ENCODE results near the gene CRIM1. TPM values are rescaled to one million over a fixed set of nuclear protein-coding genes. Genes with fewer than 3 reads are reported as not detected.

The CRIM1 gene
- total RNA-seq, 1 donor from 2014 or later, result 3.1 TPM

DNA sequence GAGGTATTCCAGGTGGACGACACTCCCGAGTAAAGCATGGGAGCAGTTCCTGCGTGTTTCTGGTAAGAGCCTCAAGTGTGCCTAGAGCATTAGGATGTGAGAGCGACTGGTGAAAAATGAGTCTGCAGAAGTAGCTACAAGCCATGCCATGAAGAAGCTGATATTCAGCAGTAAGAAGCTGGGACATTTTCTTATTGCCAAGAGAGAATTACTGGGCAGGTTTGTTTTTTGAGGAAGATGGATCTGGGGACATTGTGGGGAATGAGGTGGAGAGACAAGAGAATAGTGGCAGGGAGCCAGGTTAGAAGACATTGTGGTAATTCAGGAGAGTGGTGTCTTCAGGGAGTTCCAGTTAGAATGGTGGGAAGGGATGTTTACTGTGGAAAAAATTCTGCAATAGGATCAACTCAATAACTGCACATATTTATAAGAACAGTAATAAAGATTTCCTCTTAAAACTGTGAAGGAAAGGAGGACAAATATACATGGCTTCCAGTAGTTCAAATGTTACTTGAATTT is 38.2 kb downstream of the CRIM1 start:
- intact Hi-C loops (cut with micrococcal nuclease), result no loop called here

- intact Hi-C loops (cut with micrococcal nuclease), result no loop called here
These were observed 39.2 kb downstream of the CRIM1 start for GRCh38 chr2:36394804-36395203.

GRCh38 chr2:36395866-36396265 is 40.3 kb downstream of the CRIM1 start:
- intact Hi-C loops (cut with micrococcal nuclease), result no loop called here

- intact Hi-C loops (cut with micrococcal nuclease), result no loop called here
These were observed 41.4 kb downstream of the CRIM1 start for GRCh38 chr2:36396878-36397539.

- intact Hi-C loops (cut with micrococcal nuclease), result no loop called here
These were observed 42.3 kb downstream of the CRIM1 start for GRCh38 chr2:36397728-36398413.

- intact Hi-C loops (cut with micrococcal nuclease), result no loop called here
These were observed 43.5 kb downstream of the CRIM1 start for GRCh38 chr2:36399050-36399449.

GRCh38 chr2:36403675-36404230 is 48.2 kb downstream of the CRIM1 start:
- intact Hi-C loops (cut with micrococcal nuclease), result no loop called here

DNA sequence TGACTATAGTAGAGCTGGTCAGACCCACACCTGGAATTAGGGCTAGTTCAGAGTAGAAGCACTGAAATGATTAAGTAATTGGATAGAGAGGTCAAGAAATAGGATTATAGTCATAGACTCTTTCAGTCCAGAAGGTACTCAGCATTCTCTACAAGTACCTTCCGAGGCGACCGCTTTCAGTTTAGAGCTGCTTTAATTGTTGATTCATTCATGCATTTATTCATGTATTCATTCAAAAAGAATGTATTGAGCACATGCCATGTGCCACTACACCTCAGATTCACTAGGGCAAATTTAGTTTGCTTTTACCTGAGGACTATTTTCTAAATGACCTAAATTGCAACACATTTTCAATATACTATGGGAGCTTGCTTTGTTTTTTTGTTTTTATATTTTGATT is 48.7 kb downstream of the CRIM1 start:
- intact Hi-C loops (cut with micrococcal nuclease), result no loop called here

DNA sequence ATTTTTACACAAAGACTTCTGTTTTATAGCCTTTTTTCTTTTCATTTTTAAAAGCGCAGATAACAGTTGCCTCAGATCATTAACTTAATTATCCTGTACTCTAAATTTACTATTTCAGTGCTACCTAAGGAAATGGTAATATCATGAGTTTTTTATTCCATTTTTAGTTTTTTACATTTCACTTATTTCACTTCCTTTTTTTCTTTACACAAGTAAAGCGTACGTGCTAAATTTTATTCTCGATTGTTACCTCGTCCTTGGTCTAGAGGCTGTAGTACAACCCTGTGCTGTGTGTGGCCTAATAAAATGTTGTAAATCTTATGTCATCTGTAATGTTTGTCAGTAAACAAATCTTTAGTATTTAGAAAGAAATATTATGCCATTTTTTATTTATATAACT is 49.2 kb downstream of the CRIM1 start:
- intact Hi-C loops (cut with micrococcal nuclease), result no loop called here

DNA sequence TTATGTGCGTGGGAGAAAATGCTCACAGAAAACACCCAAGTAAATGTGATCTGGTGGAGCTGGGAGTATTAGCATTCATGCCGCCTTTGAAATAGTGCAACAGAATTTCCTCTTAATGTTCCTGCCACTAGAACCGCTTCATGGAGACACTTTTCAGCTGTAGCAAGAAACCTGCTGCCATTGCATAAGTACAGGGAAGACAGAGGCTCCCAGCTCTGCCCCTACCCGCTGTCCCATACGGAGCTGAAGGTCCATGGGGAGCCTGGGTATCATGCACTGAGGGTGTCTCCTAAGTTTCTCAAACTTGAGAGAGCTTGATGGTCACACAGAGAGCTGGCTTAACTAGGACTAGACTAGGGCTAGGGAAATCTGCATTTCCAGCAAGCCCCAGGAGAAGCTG is 49.6 kb downstream of the CRIM1 start:
- intact Hi-C loops (cut with micrococcal nuclease), result no loop called here

DNA sequence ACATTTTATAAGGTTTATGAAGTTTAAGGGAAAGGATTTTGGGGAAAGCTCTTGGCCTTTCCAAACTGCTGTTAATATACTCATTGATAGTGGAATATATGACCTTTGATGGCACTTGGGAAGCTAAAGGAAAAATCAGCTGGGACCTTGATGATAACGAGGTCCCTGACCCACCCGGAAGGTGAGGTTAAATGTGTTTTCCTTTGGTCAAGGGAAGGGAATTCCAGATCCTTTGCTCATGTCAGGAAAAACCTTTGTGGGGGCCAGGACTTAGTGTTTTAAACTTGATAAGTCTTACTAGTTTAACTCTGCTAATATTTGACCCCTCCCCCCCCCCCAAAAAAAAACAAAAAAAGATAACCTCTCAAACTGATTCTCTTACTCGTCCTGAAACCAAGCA is 50.7 kb downstream of the CRIM1 start:
- intact Hi-C loops (cut with micrococcal nuclease), result no loop called here

DNA sequence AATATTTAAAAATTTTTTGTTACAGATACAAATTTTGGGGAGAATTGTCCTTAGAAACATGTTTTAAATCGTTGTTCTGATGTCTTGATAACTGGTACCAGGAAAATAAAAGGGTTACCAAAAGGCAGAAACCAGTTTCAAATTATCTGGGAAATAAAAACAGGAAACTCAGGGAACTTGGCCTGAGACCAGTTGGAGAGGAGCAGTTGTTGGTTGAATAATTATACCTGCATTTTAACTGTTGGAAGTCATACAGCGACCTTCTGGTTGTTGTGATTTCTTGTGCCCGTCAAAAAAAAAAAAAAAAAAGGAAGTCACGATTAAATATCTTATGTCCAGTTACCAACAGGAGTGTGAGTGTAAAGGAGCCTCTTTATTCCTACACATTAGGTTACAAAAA is 51.8 kb downstream of the CRIM1 start:
- intact Hi-C loops (cut with micrococcal nuclease), result no loop called here

- intact Hi-C loops (cut with micrococcal nuclease), result no loop called here
These were observed 52.7 kb downstream of the CRIM1 start for GRCh38 chr2:36408198-36408703.

DNA sequence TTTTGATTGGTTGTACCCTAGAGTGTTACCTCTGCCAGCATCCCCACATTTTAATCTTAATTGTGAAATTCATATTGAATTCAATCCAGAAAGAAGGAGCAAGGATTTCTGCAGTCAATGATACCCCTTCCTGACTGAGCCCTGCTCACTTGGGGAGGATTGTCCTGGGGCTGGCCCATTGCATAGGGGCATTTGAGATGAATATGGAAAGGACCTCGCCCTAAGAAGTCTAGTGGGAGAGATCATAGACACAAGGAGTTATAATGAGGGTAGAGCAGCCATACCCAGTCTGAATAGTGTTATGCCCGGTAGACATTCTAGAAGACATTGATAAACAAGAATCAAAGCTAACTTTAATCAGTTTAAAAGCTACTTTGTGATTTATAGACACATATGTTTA is 53.8 kb downstream of the CRIM1 start:
- intact Hi-C loops (cut with micrococcal nuclease), result no loop called here

- intact Hi-C loops (cut with micrococcal nuclease), result no loop called here
These were observed 54.4 kb downstream of the CRIM1 start for GRCh38 chr2:36409935-36410334.

DNA sequence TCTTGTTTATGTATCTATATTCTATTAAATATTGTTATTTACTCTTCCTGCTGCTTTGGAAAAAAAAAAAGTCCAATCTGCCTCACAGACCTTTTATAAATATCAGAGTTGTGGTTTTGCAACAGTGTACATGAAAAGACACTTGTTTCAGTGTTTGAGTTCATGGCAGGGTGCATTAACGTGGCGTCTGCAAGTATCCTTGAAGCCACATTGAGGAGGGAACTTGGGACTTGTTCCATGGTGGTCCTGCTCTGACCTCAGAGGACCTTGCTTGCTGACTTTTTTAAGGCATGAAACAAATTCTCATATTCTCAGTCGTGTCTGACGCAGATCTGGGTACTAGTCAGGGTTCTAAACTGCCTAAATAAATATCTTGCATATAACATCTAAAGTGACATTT is 55.1 kb downstream of the CRIM1 start:
- intact Hi-C loops (cut with micrococcal nuclease), result no loop called here

GRCh38 chr2:36411962-36412444 is 56.4 kb downstream of the CRIM1 start:
- intact Hi-C loops (cut with micrococcal nuclease), result no loop called here

- intact Hi-C loops (cut with micrococcal nuclease), result no loop called here
These were observed 57.6 kb downstream of the CRIM1 start for GRCh38 chr2:36413218-36413617.

GRCh38 chr2:36414307-36414706 is 58.7 kb downstream of the CRIM1 start:
- intact Hi-C loops (cut with micrococcal nuclease), result no loop called here

- intact Hi-C loops (cut with micrococcal nuclease), result no loop called here
These were observed 59.9 kb downstream of the CRIM1 start for GRCh38 chr2:36415381-36416022.

GRCh38 chr2:36416370-36417165 is 61.0 kb downstream of the CRIM1 start:
- intact Hi-C loops (cut with micrococcal nuclease), result no loop called here
